GM18505 (cell line): ENCODE results near the gene C8B.

ENCODE experiments used
- ATAC-seq: cut with Tn5 transposase; IDR thresholded peaks from one replicate; pipeline ENCODE4 v1.9.1; 2021; ENCODE audit not compliant: unreplicated experiment
- POLR2A ChIP-seq: IDR thresholded peaks from 4 replicates; pipeline ENCODE4 v1.6.1; 2011; ENCODE audit warnings: borderline replicate concordance; ENCODE audit not compliant: insufficient read depth, insufficient read length; ENCODE audit errors: extremely low read depth

C8B gene

DNA sequence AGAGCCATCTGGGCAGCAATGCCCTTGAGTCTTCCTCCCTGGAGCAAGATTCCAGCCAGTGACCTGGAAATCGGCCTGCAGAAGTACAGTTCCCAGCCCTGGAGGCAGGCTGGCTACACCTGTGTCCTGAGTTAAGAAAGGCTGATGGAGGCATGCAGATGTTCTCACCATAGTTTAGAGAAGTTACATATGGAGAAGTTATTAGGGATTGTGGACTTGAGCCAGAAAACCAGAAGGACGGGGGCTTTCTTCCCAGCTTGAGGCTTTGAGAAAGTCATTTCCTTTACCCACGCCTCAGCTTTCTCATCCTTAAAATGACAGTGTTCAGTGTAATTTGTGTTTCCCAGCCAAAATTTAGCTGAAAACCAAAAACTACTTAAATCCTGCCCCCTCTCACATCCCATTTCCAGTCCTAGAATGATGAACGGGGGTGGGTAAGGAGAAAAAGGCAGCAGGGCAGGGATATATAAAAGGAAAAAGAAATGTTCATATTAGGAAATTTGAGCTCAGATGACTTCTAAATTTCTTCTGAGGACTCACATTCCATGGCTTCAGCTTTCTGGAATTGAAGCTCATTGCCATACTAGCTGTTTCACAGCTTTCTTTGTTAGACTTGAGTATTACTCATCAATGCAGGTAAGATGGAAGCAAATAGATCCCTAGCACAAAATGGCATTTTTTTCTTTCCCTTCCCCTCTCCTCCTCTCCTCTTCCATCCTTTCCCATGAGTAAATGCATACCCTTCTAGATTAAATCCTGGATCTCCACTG lies 14.4 kb upstream of the C8B start:
- no peak for ATAC-seq
- no peak for TF ChIP-seq POLR2A

- TF ChIP-seq POLR2A: no peak
- no peak for ATAC-seq
Measured at GRCh38 chr1:56978819-56979218, 13.0 kb upstream of the C8B start.

DNA sequence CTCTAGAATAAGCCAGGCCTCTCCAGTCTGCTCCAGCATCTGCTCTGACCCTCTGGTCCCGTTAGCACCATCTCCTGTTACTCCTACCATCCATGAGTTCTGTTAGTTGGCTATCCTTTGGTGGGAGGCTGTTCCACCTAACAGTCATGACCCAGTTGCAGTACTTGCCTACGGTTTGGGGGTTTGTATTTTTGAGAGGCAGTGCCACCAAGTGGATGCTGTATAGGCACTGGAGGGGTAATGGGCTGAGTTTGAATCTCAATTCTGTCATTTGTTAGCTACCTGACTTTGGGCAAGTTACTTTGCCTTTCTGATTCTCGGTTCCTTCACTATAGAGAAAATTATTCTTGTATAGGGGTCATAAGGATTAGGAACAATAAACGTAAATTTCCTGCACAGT lies 12.1 kb upstream of the C8B start:
- TF ChIP-seq POLR2A: no peak
- ATAC-seq: no peak

DNA sequence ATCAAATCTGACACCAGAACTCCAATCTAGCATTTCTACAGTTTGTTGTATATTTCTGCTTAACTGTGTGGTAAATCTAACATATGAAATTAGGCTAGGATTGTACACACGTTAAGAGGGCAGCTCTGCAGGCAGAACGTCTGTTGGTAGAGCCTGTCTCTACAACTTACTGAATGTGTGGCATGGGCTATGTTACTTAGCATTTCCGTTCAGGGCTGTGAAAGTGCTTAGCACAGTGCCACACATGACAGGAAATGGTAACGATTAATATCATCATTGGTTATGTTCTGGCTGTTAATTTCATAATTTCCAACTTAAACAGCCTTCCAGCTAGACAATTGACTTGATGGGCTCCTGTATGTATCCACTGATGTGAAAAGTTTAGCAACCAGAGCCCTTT lies 9.6 kb upstream of the C8B start:
- no peak for TF ChIP-seq POLR2A
- ATAC-seq: no peak

- TF ChIP-seq POLR2A: no peak
- ATAC-seq: no peak
Measured at GRCh38 chr1:56973923-56974742, 8.3 kb upstream of the C8B start.

DNA sequence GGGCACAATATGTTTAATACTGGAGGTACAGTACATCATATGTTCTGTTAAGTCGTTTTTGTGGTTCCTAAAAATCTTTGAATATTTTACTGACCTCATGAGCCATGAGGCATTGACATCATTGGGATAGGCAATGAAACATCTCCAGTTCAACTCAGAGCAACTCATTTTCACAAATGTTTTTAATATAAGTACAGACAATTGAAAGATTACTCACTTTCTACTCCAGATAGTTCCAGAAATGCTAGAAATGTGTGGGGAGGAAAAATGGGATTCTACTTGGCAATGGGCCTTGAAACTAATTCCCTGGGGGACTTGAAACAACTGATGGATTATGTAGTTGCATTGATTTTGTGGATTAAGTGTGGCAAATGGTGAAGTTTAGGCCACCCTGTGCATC lies 7.2 kb upstream of the C8B start:
- no peak for TF ChIP-seq POLR2A
- no peak for ATAC-seq

- TF ChIP-seq POLR2A: no peak
- no peak for ATAC-seq
Measured at GRCh38 chr1:56970280-56970679, 4.5 kb upstream of the C8B start.

DNA sequence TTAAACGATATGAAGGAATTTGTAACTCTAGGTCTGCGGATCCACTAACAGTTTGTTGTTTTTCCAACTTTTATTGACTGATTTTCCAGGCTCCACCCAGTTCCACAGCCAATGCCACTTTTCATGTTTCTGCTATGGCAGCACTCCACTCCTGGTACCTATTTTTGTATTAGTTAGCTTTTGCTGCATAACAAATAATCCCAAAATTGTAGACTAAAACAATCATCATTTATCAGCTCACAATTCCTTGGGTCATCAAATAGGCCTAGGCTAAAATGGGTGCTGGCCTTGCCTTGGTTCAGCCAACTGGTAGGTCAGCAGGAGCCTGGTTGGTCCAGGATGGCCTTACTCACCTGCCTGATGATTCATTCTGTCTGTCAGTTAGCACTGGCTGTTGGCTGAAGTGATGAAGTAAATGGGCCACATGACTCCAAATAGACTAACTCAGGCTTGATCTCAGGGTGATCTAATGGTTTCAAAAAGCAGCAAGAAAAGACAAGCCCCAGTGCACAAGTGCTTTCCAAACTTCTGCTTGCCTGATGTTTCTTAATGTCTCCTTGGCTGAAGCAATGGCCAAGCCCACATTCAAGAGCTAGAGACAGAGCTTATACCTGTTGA lies 3.2 kb upstream of the C8B start:
- ATAC-seq: no peak
- no peak for TF ChIP-seq POLR2A

GRCh38 chr1:56967900-56968832 lies 2.4 kb upstream of the C8B start:
- no peak for TF ChIP-seq POLR2A
- ATAC-seq: no peak

GRCh38 chr1:56967355-56967754 lies 1.5 kb upstream of the C8B start:
- no peak for ATAC-seq

GRCh38 chr1:56966698-56966999 lies 834 bp upstream of the C8B start:
- no peak for TF ChIP-seq POLR2A
- ATAC-seq: no peak

More at GRCh38 chr1:56967355-56967754, 1.5 kb upstream of the C8B start:
- TF ChIP-seq POLR2A: no peak

GRCh38 chr1:56965191-56965590 lies 624 bp downstream of the C8B start:
- no peak for ATAC-seq
- no peak for TF ChIP-seq POLR2A
